Naive thymus-derived CD8-positive, alpha-beta T cell (primary cell): ENCODE results near the gene SSTR1. TPM values are rescaled to one million over a fixed set of nuclear protein-coding genes. Genes with fewer than 3 reads are reported as not detected.

Experiments used
- ATAC-seq, 2 donors: fragments of 150-1000 bp; cut with Tn5 transposase in 1 of 2; sonication (Bioruptor Pico), chemical (Tn5 transposase) in 1 of 2; 1 replicate in 1 of 2; 2 replicates in 1 of 2; pipeline ENCODE4 v1.10.0; 2021; ENCODE audit warnings: mild to moderate bottlenecking in 2 of 2, moderate library complexity in 2 of 2
- POLR2A ChIA-PET: fragments of 350-600 bp; sonication (Branson Sonifier 250); formaldehyde crosslinking; loops from one replicate; lab custom pipeline; 2021; ENCODE audit warnings: antibody characterized with exemption; lab: Charles Lee
- DNase-seq, 10 donors: peaks; one replicate each; pipeline versions ENCODE4 v3.0.0 to v3.0.0-alpha.2; 2020 to 2022
- H3K27ac Mint-ChIP-seq, 10 donors: one replicate each; pipeline ENCODE4 v1.8.0; 2020 to 2022; ENCODE audit warnings: mild to moderate bottlenecking in 10 of 10, mixed read lengths in 10 of 10, moderate library complexity in 4 of 10, inconsistent platforms in 1 of 10
- H3K27me3 Mint-ChIP-seq, 5 donors: one replicate each; pipeline ENCODE4 v1.8.0; 2021 to 2022; ENCODE audit warnings: mixed read lengths in 5 of 5
- H3K36me3 Mint-ChIP-seq, 3 donors: one replicate each; pipeline ENCODE4 v1.8.0; 2020 to 2022; ENCODE audit warnings: mixed read lengths in 3 of 3, mild to moderate bottlenecking in 2 of 3, inconsistent platforms in 1 of 3
- H3K4me1 Mint-ChIP-seq, 4 donors: one replicate each; pipeline ENCODE4 v1.8.0; 2021 to 2022; ENCODE audit warnings: mixed read lengths in 4 of 4
- H3K4me3 Mint-ChIP-seq, 10 donors: one replicate each; pipeline ENCODE4 v1.8.0; 2020 to 2022; ENCODE audit warnings: mild to moderate bottlenecking in 10 of 10, mixed read lengths in 10 of 10, moderate library complexity in 6 of 10, inconsistent platforms in 1 of 10
- H3K9me3 Mint-ChIP-seq, 9 donors: one replicate each; pipeline ENCODE4 v1.8.0; 2020 to 2022; ENCODE audit warnings: mixed read lengths in 9 of 9, mild to moderate bottlenecking in 3 of 9, inconsistent platforms in 1 of 9, moderate library complexity in 1 of 9
- polyA plus RNA-seq, 3 donors: library from polyadenylated mRNA; unstranded; fragments of 300-500 nt; fragmentation: Illumina TruSeq; gene quantifications; one replicate each; pipeline ENCODE4 v1.2.3, GENCODE V29; 2021
- total RNA-seq, 8 experiments: library from RNA in 2 of 8; stranded (reverse) in 2 of 8; gene quantifications; one replicate each; pipeline ENCODE4 v1.2.3 and lab custom pipeline; 2021 to 2026

The SSTR1 gene
- total and polyA plus RNA-seq, 5 experiments from 2014 or later, result not detected

GRCh38 chr14:38254571-38255407 lies 47.1 kb downstream of the SSTR1 start:
- POLR2A ChIA-PET, result no interaction called here
- peak overlapping the region; percentile 33 to 79 (median 62) for H3K4me3 Mint-ChIP-seq
- no peaks in the 10 kb centered on the region for H3K9me3 Mint-ChIP-seq
- H3K27me3 Mint-ChIP-seq, result peaks cover 11 to 52% (median 40%) of the 10 kb centered on the region in 5 donors
- peak overlapping the region in 1 of 10 donors; percentile 71 for H3K27ac Mint-ChIP-seq
- no peaks in the 10 kb centered on the region for H3K36me3 Mint-ChIP-seq
- peaks cover 4 to 15% (median 11%) of the 10 kb centered on the region in 4 donors for H3K4me1 Mint-ChIP-seq
- no peak for ATAC-seq
- peak in 3 of 10 donors; percentile 1 to 17 (median 12) for DNase-seq

- peak; percentile 63 to 66 for ATAC-seq
- peak overlapping the region in 1 of 10 donors; percentile 9 for H3K27ac Mint-ChIP-seq
Observed at GRCh38 chr14:38255408-38255672, 47.6 kb downstream of the SSTR1 start.

GRCh38 chr14:38255673-38256532 lies 48.2 kb downstream of the SSTR1 start, which contains the start of gene CLEC14A:
CLEC14A (minus strand) TSS chr14:38256093; CDS start chr14:38256022, 71 bp downstream.
- POLR2A ChIA-PET, result no interaction called here
- DNase-seq, result peak in 4 of 10 donors; percentile 9 to 34 (median 23)
- Mint-ChIP-seq H3K4me1 (peaks cover 4 to 15% (median 11%) of the 10 kb centered on the region in 4 donors), H3K36me3 (no peaks in the 10 kb centered on the region), H3K27me3 (peaks cover 17 to 63% (median 40%) of the 10 kb centered on the region in 5 donors), H3K4me3 (peak within 1 kb of the TSS; percentile 72 to 90 (median 82)), H3K9me3 (peaks cover 0 to 6% (median 0%) of the 10 kb centered on the region in 9 donors), H3K27ac (peak within 1 kb of the TSS in 2 of 10 donors; percentile 9 to 81)
- ATAC-seq, result peak; percentile 80 to 82

More at GRCh38 chr14:38255408-38255672, 47.6 kb downstream of the SSTR1 start:
- Mint-ChIP-seq H3K27me3 (peaks cover 17 to 58% (median 40%) of the 10 kb centered on the region in 5 donors), H3K4me3 (peak overlapping the region; percentile 33 to 72 (median 58)), H3K4me1 (peaks cover 4 to 15% (median 11%) of the 10 kb centered on the region in 4 donors), H3K9me3 (peaks cover 0 to under 1% (median 0%) of the 10 kb centered on the region in 9 donors), H3K36me3 (no peaks in the 10 kb centered on the region)
- POLR2A ChIA-PET, result no interaction called here
- DNase-seq, result peak in 2 of 10 donors; percentile 3 to 14

- Mint-ChIP-seq H3K27ac (no peak overlapping the region), H3K27me3 (peaks cover 17 to 69% (median 40%) of the 10 kb centered on the region in 5 donors), H3K9me3 (peaks cover 0 to 11% (median 2%) of the 10 kb centered on the region in 9 donors), H3K4me3 (peak overlapping the region; percentile 72 to 90 (median 82)), H3K4me1 (peaks cover 4 to 15% (median 11%) of the 10 kb centered on the region in 4 donors), H3K36me3 (no peaks in the 10 kb centered on the region)
- POLR2A ChIA-PET, result no interaction called here
- ATAC-seq, result no peak
- no peak for DNase-seq
Observed at GRCh38 chr14:38256533-38256840, 48.8 kb downstream of the SSTR1 start.

- H3K4me3 Mint-ChIP-seq, result no peak overlapping the region
- no peak overlapping the region for H3K27ac Mint-ChIP-seq
- ATAC-seq (no peak), DNase-seq (no peak)
- H3K4me1 Mint-ChIP-seq, result peaks cover 4 to 15% (median 11%) of the 10 kb centered on the region in 4 donors
- POLR2A ChIA-PET, result no interaction called here
- no peaks in the 10 kb centered on the region for H3K36me3 Mint-ChIP-seq
- peaks cover 0 to 22% (median 6%) of the 10 kb centered on the region in 9 donors for H3K9me3 Mint-ChIP-seq
- peaks cover 17 to 67% (median 39%) of the 10 kb centered on the region in 5 donors for H3K27me3 Mint-ChIP-seq
Observed at GRCh38 chr14:38257507-38257906, 49.8 kb downstream of the SSTR1 start.

- Mint-ChIP-seq H3K36me3 (peaks cover 0 to 4% (median 1%) of the 10 kb centered on the region in 3 donors), H3K4me1 (peaks cover 0 to 2% (median under 1%) of the 10 kb centered on the region in 4 donors), H3K4me3 (no peak overlapping the region), H3K27ac (no peak overlapping the region), H3K27me3 (peaks cover 12 to 47% (median 17%) of the 10 kb centered on the region in 5 donors), H3K9me3 (peaks cover 0 to 37% (median 14%) of the 10 kb centered on the region in 9 donors)
- DNase-seq, result no peak
- POLR2A ChIA-PET, result no interaction called here
- ATAC-seq, result no peak
Observed at GRCh38 chr14:38261620-38262019, 53.9 kb downstream of the SSTR1 start.

Other genes with a start within 250 kb of the SSTR1 start
- gene CLEC14A, start 48.2 kb downstream of the SSTR1 start, total RNA-seq, result not detected
- gene CLEC14A, start 48.2 kb downstream of the SSTR1 start, polyA plus RNA-seq, result under 1 TPM in 1 of 3 donors, not detected in 2; 0.08 TPM